A549 (cell line): ENCODE measurements around the gene ZNF699. TPM values are rescaled to one million over a fixed set of nuclear protein-coding genes. Genes with fewer than 3 reads are reported as not detected.

Experiments
- ATAC-seq, 2 experiments: fragments of 200-7000 bp in 1 of 2; fragments of >200 bp in 1 of 2; cut with Nextera tagmentation in 1 of 2; cut with Tn5 transposase in 1 of 2; 3 replicates each; pipeline versions ENCODE4 v1.8.0 to v1.9.1; 2018 to 2020; ENCODE audit warnings: mild to moderate bottlenecking in 1 of 2, moderate library complexity in 1 of 2
- CTCF ChIA-PET: fragments of 300-600 bp; sonication (Branson Sonifier 250); formaldehyde crosslinking; extraction: SDS; loops from one replicate; lab custom pipeline; 2021; ENCODE audit warnings: antibody characterized with exemption, inconsistent platforms; lab: Yijun Ruan, JAX
- POLR2A ChIA-PET: fragments of 350-600 bp; formaldehyde crosslinking; extraction: SDS; loops from one replicate; lab custom pipeline; 2021; ENCODE audit warnings: antibody characterized with exemption, inconsistent platforms; lab: Yijun Ruan, JAX
- DNase-seq, 2 experiments: peaks; one replicate each; pipeline versions ENCODE4 v3.0.0 to v3.0.0-alpha.2; 2011 to 2016; ENCODE audit warnings: low read depth in 1 of 2, low spot score in 1 of 2
- FAIRE-seq: peaks from 2 replicates; lab custom pipeline; 2011; peaks lifted over from hg19 to GRCh38; lab: Jason Lieb, UNC
- H3K27ac ChIP-seq, 2 experiments: fragments of >200 bp; sonication (Bioruptor Twin); formaldehyde crosslinking; 3 replicates each; pipeline ENCODE4 v1.5.1; 2016 to 2017
- H3K4me1 ChIP-seq: fragments of >200 bp; sonication (Bioruptor Twin); formaldehyde crosslinking; 3 replicates; pipeline ENCODE4 v1.6.1; 2016
- H3K4me2 ChIP-seq: fragments of >200 bp; sonication (Bioruptor Twin); formaldehyde crosslinking; 3 replicates; pipeline ENCODE4 v1.6.1; 2016
- H3K4me3 ChIP-seq: fragments of >200 bp; sonication (Bioruptor Twin); formaldehyde crosslinking; 3 replicates; pipeline ENCODE4 v1.5.1; 2016
- H3K9me3 ChIP-seq: fragments of >200 bp; sonication (Bioruptor Twin); formaldehyde crosslinking; 3 replicates; pipeline ENCODE4 v1.6.1; 2016
- BHLHE40 ChIP-seq: IDR thresholded peaks from 2 replicates; pipeline ENCODE4 v1.6.1; 2012; ENCODE audit warnings: low read depth, low read length, inconsistent platforms
- CBX2 ChIP-seq: fragments of 200-600 bp; sonication (generic); IDR thresholded peaks from 2 replicates; pipeline ENCODE4 v1.6.1; 2016; ENCODE audit warnings: low read depth, mild to moderate bottlenecking, borderline replicate concordance
- CBX8 ChIP-seq: fragments of 200-600 bp; sonication (generic); IDR thresholded peaks from 2 replicates; pipeline ENCODE4 v1.6.1; 2016
- CHD2 ChIP-seq: fragments of 150-350 bp; IDR thresholded peaks from 2 replicates; pipeline ENCODE4 v1.6.1; 2014; ENCODE audit warnings: low read length; ENCODE audit not compliant: partially characterized antibody
- CHD4 ChIP-seq: fragments of 200-600 bp; sonication (generic); IDR thresholded peaks from 2 replicates; pipeline ENCODE4 v1.6.1; 2016; ENCODE audit warnings: antibody characterized with exemption, mild to moderate bottlenecking, borderline replicate concordance
- EHF ChIP-seq: fragments of 250-450 bp; sonication (Bioruptor Pico); IDR thresholded peaks from 2 replicates; pipeline ENCODE4 v1.5.0; 2020; ENCODE audit warnings: mild to moderate bottlenecking
- EHMT2 ChIP-seq: fragments of 200-600 bp; sonication (generic); IDR thresholded peaks from 2 replicates; pipeline ENCODE4 v1.6.1; 2016; ENCODE audit warnings: antibody characterized with exemption, low read depth, mild to moderate bottlenecking, moderate library complexity
- ESRRA ChIP-seq: fragments of 150-350 bp; IDR thresholded peaks from 2 replicates; pipeline ENCODE4 v1.6.1; 2014; ENCODE audit warnings: mild to moderate bottlenecking, low read length, borderline replicate concordance
- FOSB ChIP-seq: fragments of 250-450 bp; sonication (Bioruptor Pico); IDR thresholded peaks from 2 replicates; pipeline ENCODE4 v1.5.0; 2020; ENCODE audit warnings: mild to moderate bottlenecking, moderate library complexity
- HDAC2 ChIP-seq: fragments of 200-600 bp; sonication (generic); IDR thresholded peaks from 2 replicates; pipeline ENCODE4 v1.6.1; 2016
- HEYL ChIP-seq: fragments of 250-450 bp; sonication (Bioruptor Pico); IDR thresholded peaks from 2 replicates; pipeline ENCODE4 v1.8.0; 2021; ENCODE audit warnings: mild to moderate bottlenecking, moderate library complexity
- HMGXB4 ChIP-seq: fragments of 250-450 bp; sonication (Bioruptor Pico); IDR thresholded peaks from 2 replicates; pipeline ENCODE4 v1.5.0; 2021; ENCODE audit warnings: mild to moderate bottlenecking, moderate library complexity, borderline replicate concordance
- HOXB13 ChIP-seq: fragments of 250-450 bp; sonication (Bioruptor Pico); IDR thresholded peaks from 2 replicates; pipeline ENCODE4 v1.5.0; 2020; ENCODE audit warnings: low read depth, mild to moderate bottlenecking, moderate library complexity
- JUN ChIP-seq, 2 experiments: fragments of >200 bp; sonication (Bioruptor Twin); formaldehyde crosslinking; IDR thresholded peaks; 2 replicates in 1 of 2; 3 replicates in 1 of 2; pipeline ENCODE4 v1.6.1; 2016 to 2017
- JUNB ChIP-seq: fragments of >200 bp; sonication (Bioruptor Twin); formaldehyde crosslinking; IDR thresholded peaks from 2 replicates; pipeline ENCODE4 v1.6.1; 2016
- KDM1A ChIP-seq: fragments of 200-600 bp; sonication (generic); IDR thresholded peaks from 2 replicates; pipeline ENCODE4 v1.6.1; 2016; ENCODE audit warnings: low read depth, mild to moderate bottlenecking
- KDM5A ChIP-seq: fragments of 200-600 bp; sonication (generic); IDR thresholded peaks from 2 replicates; pipeline ENCODE4 v1.6.1; 2016; ENCODE audit warnings: antibody characterized with exemption, mild to moderate bottlenecking
- MAFK ChIP-seq: fragments of 450-650 bp; IDR thresholded peaks from 2 replicates; pipeline ENCODE4 v1.6.1; 2014; ENCODE audit not compliant: partially characterized antibody
- MAZ ChIP-seq: fragments of 150-350 bp; IDR thresholded peaks from 2 replicates; pipeline ENCODE4 v1.6.1; 2014; ENCODE audit warnings: antibody characterized with exemption, low read depth, low read length, borderline replicate concordance
- NFE2L2 ChIP-seq: fragments of 150-350 bp; conservative IDR thresholded peaks from 2 replicates; pipeline ENCODE4 v1.6.1; 2014; ENCODE audit warnings: low read length
- POLR2A ChIP-seq: IDR thresholded peaks from 2 replicates; pipeline ENCODE4 v1.6.1; 2012; ENCODE audit warnings: mild to moderate bottlenecking, low read length
- RAD21 ChIP-seq, 2 experiments: fragments of >200 bp in 1 of 2; sonication (Bioruptor Twin) in 1 of 2; formaldehyde crosslinking in 1 of 2; IDR thresholded peaks in 1 of 2; conservative IDR thresholded peaks in 1 of 2; 2 replicates in 1 of 2; 3 replicates in 1 of 2; pipeline ENCODE4 v1.6.1; 2012 to 2018; ENCODE audit warnings: inconsistent platforms in 1 of 2
- RARB ChIP-seq: fragments of 250-450 bp; sonication (Bioruptor Pico); IDR thresholded peaks from 2 replicates; pipeline ENCODE4 v1.8.0; 2021; ENCODE audit warnings: mild to moderate bottlenecking, moderate library complexity
- RFX5 ChIP-seq: fragments of 450-650 bp; IDR thresholded peaks from 2 replicates; pipeline ENCODE4 v1.7.1; 2014; ENCODE audit warnings: antibody characterized with exemption, mild to moderate bottlenecking, moderate library complexity
- SMC3 ChIP-seq: fragments of >200 bp; sonication (Bioruptor Twin); formaldehyde crosslinking; IDR thresholded peaks from 3 replicates; pipeline ENCODE4 v1.6.1; 2018; ENCODE audit warnings: inconsistent platforms
- TP53 ChIP-seq: fragments of 250-450 bp; sonication (Bioruptor Pico); IDR thresholded peaks from 2 replicates; pipeline ENCODE4 v1.5.0; 2021; ENCODE audit warnings: mild to moderate bottlenecking, moderate library complexity
- ZC3H11A ChIP-seq: fragments of 450-650 bp; IDR thresholded peaks from 2 replicates; pipeline ENCODE4 v1.6.1; 2014; ENCODE audit warnings: antibody characterized with exemption, mild to moderate bottlenecking
- ZFP36 ChIP-seq: fragments of 450-650 bp; IDR thresholded peaks from 2 replicates; pipeline ENCODE4 v1.6.1; 2014; ENCODE audit warnings: borderline replicate concordance; ENCODE audit not compliant: partially characterized antibody
- ZNF302 ChIP-seq: fragments of 250-450 bp; sonication (Bioruptor Pico); IDR thresholded peaks from 2 replicates; pipeline ENCODE4 v1.9.0; 2021; ENCODE audit warnings: inconsistent platforms, mild to moderate bottlenecking, moderate library complexity
- ZSCAN20 ChIP-seq: fragments of 250-450 bp; sonication (Bioruptor Pico); IDR thresholded peaks from 2 replicates; pipeline ENCODE4 v1.8.0; 2022; ENCODE audit warnings: mild to moderate bottlenecking, moderate library complexity
- WGBS: methylation state at CpG from one replicate; pipeline ENCODE4 v1.1.6; 2017; ENCODE audit errors: missing lambda C conversion rate; 5-methylcytosine and 5-hydroxymethylcytosine counted together
- polyA plus RNA-seq, 4 experiments: library from polyadenylated mRNA; depleted of rRNA in 3 of 4; stranded (reverse); fragments of >200 nt; fragmentation: RNase III in 1 of 4; extraction: RNeasy Plus Mini Kit Qiagen cat#74134 plus additional on column Dnase treatment in 1 of 4; gene quantifications; 2 replicates in 3 of 4; 3 replicates in 1 of 4; pipeline ENCODE4 v1.2.3, GENCODE V29; 2011 to 2017
- TF ChIP-seq, protein P1 (sequence below): fragments of 150-350 bp; IDR thresholded peaks from 2 replicates; pipeline ENCODE4 v1.6.1; 2014; ENCODE audit warnings: low read depth, mild to moderate bottlenecking, low read length
- TF ChIP-seq, protein P2 (sequence below): IDR thresholded peaks from 2 replicates; pipeline ENCODE4 v1.6.1; 2012; ENCODE audit warnings: low read depth, borderline replicate concordance

ZNF699 gene
- polyA plus RNA-seq, 2 of the 4 experiments (the other 2 are of a cell fraction): 1.1 to 1.6 TPM

GRCh38 chr19:9329999-9330398 lies 20.4 kb upstream of the ZNF699 start:
- ChIA-PET POLR2A (no interaction called here), CTCF (no interaction called here)
- DNase-seq: no peak
- ATAC-seq: no peak
- Histone ChIP-seq H3K4me1 (no peaks in the 10 kb centered on the region), H3K4me2 (no peak overlapping the region), H3K9me3 (peaks cover 63% of the 10 kb centered on the region), H3K4me3 (no peak overlapping the region), H3K27ac (no peak overlapping the region)
- FAIRE-seq: no peak
- TF ChIP-seq RAD21 (conservative IDR thresholded peaks at IDR 0.05 in 1 of 2, IDR thresholded peaks at IDR 0.05 in 1 of 2): no peak
- no peak for TF ChIP-seq EHMT2
- no peak for TF ChIP-seq HOXB13 (CRISPR knock-in tag)

GRCh38 chr19:9324584-9324962 lies 14.9 kb upstream of the ZNF699 start:
- WGBS: 72% methylated on average over 9 of the region's 9 CpGs
- CTCF ChIA-PET: no interaction called here
- DNase-seq: no peak
- no peak for ATAC-seq
- no peak for FAIRE-seq
- peak overlapping the region; percentile 77 to 86 for H3K27ac ChIP-seq
- H3K4me1 ChIP-seq: no peaks in the 10 kb centered on the region
- TF ChIP-seq, protein P1, sequence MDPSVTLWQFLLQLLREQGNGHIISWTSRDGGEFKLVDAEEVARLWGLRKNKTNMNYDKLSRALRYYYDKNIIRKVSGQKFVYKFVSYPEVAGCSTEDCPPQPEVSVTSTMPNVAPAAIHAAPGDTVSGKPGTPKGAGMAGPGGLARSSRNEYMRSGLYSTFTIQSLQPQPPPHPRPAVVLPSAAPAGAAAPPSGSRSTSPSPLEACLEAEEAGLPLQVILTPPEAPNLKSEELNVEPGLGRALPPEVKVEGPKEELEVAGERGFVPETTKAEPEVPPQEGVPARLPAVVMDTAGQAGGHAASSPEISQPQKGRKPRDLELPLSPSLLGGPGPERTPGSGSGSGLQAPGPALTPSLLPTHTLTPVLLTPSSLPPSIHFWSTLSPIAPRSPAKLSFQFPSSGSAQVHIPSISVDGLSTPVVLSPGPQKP: no peak
- TF ChIP-seq BHLHE40 (no peak), KDM5A (0 out of 2 replicates have a peak, but pooled peaks have one; percentile 12)
- H3K9me3 ChIP-seq: peaks cover 38% of the 10 kb centered on the region
- H3K4me3 ChIP-seq: peak overlapping the region; percentile 66
- H3K4me2 ChIP-seq: peak overlapping the region; percentile 63
- POLR2A ChIA-PET: no interaction called here

DNA sequence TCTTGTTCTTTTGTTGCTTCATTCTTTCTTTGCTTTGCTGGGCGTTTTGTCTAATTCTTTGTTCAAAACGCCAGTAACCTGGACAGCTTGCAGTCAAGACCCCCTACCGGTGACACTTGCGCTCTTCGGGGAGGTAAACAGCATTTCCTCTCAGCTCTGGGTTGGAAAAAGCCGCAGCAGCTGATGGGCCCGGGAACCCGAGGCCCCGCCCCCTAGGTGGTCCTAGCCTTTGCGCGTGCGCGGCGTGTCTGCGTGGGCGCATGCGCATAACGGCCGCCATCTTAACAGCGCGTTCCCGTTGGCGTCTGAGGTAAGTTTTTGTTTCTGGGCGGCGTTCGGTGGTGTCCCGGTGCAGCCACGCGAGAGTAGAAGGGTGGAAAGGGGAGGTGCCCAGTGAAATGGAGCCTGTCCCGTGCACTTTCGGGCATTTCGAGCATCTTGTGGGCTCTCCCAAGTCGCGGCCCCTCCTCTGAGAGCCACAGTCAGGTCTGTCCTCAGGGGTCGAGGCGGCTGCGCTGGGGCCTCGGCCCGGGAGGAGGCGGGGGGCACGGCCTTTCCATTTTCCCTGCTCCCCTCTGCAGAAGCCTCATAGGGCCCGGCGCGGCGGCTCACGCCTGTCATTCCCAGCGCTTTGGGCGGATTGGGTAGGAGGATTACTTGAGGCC lies 14.4 kb upstream of the ZNF699 start, which contains the start of gene ZNF559:
Gene ZNF559 (plus strand): TSS at position 261 of the 665 bp plus-strand sequence. CDS start 14,371 bp downstream, outside the sequence.
- WGBS: 3% methylated on average over 13 of the region's 48 CpGs
- no peaks in the 10 kb centered on the region for H3K4me1 ChIP-seq
- peaks cover 36% of the 10 kb centered on the region for H3K9me3 ChIP-seq
- DNase-seq (peak; percentile 61 to 94), FAIRE-seq (no peak), ATAC-seq (peak; percentile 99 to 100)
- CTCF ChIA-PET: interaction anchor here (0.9 to 1.2 kb wide), 2 partner anchors 12 to 14 kb away, joined by 3 to 4 read pairs; partner anchors contain the start of gene ZNF699
- H3K4me2 ChIP-seq: peak within 1 kb of the TSS; percentile 63
- H3K27ac ChIP-seq: peak within 1 kb of the TSS; percentile 77 to 86
- POLR2A ChIA-PET: interaction anchor here (0.5 to 1.0 kb wide), 3 partner anchors 36 to 1156 kb away, joined by 3 to 4 read pairs (median 3); partner anchors contain the start of gene ZNF846
- peak within 1 kb of the TSS; percentile 66 for H3K4me3 ChIP-seq
- TF ChIP-seq KDM1A (no peak), JUN (IDR thresholded peaks at IDR 0.05) (peak in 1 of 2 experiments; percentile 43; a peak in 1 of 5 replicates), CHD2 (peak; percentile 84), TP53 (no peak), SMC3 (no peak), KDM5A (peak; percentile 34; the same call in 1 of the 2 replicates), CHD4 (no peak; the same call in 1 of the 2 replicates), EHMT2 (no peak), ZFP36 (no peak), EHF (CRISPR knock-in tag) (no peak), RARB (CRISPR knock-in tag) (no peak), POLR2A (peak; percentile 31), MAZ (no peak), HMGXB4 (CRISPR knock-in tag) (no peak), ZSCAN20 (CRISPR knock-in tag) (no peak), CBX8 (no peak), HDAC2 (no peak), ZNF302 (CRISPR knock-in tag) (no peak), ESRRA (no peak), FOSB (CRISPR knock-in tag) (no peak), NFE2L2 (no peak), RFX5 (no peak), BHLHE40 (no peak), JUNB (no peak), HEYL (CRISPR knock-in tag) (no peak), HOXB13 (CRISPR knock-in tag) (no peak), ZC3H11A (no peak), CBX2 (no peak), MAFK (no peak)
- TF ChIP-seq, protein P2, sequence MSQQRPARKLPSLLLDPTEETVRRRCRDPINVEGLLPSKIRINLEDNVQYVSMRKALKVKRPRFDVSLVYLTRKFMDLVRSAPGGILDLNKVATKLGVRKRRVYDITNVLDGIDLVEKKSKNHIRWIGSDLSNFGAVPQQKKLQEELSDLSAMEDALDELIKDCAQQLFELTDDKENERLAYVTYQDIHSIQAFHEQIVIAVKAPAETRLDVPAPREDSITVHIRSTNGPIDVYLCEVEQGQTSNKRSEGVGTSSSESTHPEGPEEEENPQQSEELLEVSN: 0 out of 2 replicates have a peak, but pooled peaks have one; percentile 23
